GM13977 (cell line): Measurements from ENCODE around the gene COX6B1.

Experiments used
- DNase-seq: peaks from one replicate; pipeline ENCODE4 v3.0.0; 2012; ENCODE audit warnings: low spot score
- in situ Hi-C: fragments of 300-500 bp; cut with MboI; formaldehyde crosslinking; loops from one replicate; pipeline ENCODE4 v1.12.0; 2022; ENCODE audit warnings: low sequenced_read_pairs, low pct_unique_long_range_greater_than_20kb, mixed read lengths, inconsistent platforms; ENCODE audit not compliant: unreplicated experiment
- TF ChIP-seq, protein P1 (sequence below): IDR thresholded peaks from 2 replicates; pipeline ENCODE4 v1.5.1; 2012; ENCODE audit warnings: mild to moderate bottlenecking, control low read depth; ENCODE audit not compliant: insufficient read depth; ENCODE audit errors: extremely low read depth, missing control alignments

COX6B1 gene

DNA sequence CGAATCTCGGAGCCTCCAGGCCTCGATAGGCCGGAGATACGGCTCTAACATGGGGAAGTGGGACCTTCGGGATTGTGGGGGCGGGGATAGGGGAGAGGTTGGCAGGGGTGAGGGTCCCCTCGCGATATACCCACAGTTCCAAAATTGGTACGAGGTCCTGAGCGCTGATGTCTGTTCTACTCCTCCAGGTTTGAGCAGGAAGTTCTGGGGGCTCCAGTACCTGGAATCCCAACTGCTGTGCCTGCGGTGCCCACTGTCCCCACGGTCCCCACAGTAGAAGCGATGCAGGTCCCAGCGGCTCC lies 18.8 kb upstream of the COX6B1 start:
- in situ Hi-C loops: no loop called here
- TF ChIP-seq, protein P1, sequence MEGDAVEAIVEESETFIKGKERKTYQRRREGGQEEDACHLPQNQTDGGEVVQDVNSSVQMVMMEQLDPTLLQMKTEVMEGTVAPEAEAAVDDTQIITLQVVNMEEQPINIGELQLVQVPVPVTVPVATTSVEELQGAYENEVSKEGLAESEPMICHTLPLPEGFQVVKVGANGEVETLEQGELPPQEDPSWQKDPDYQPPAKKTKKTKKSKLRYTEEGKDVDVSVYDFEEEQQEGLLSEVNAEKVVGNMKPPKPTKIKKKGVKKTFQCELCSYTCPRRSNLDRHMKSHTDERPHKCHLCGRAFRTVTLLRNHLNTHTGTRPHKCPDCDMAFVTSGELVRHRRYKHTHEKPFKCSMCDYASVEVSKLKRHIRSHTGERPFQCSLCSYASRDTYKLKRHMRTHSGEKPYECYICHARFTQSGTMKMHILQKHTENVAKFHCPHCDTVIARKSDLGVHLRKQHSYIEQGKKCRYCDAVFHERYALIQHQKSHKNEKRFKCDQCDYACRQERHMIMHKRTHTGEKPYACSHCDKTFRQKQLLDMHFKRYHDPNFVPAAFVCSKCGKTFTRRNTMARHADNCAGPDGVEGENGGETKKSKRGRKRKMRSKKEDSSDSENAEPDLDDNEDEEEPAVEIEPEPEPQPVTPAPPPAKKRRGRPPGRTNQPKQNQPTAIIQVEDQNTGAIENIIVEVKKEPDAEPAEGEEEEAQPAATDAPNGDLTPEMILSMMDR: no peak
- DNase-seq: no peak

DNA sequence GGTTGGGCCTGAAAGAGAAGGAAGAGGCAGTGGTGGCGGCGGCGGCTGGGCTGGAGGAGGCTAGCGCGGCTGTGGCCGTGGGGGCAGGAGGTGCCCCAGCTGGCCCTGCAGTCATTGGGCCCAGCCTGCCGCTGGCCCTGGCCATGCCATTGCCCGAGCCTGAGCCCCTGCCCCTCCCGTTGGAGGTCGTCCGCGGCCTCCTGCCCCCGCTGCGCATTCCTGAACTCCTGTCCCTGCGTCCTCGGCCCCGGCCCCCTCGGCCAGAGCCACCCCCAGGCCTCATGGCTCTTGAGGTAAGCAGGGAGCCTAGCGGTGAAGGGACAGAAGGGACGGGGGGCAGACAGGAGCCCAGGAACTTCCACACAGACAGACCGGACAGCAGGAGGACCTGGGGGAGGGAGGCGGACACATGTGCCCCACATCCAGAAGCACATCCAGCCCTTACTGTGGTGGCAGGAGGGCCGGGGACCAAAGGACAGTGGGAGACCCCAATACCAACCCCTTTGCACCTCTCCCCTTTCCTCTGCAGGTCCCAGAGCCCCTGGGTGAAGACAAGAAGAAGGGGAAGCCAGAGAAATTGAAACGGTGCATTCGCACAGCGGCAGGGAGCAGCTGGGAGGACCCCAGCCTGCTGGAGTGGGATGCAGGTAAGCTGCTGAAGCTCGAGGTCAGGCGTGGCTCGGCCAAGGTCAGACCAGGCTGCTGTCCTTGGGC lies 14.2 kb upstream of the COX6B1 start:
- in situ Hi-C loops: no loop called here
- TF ChIP-seq, protein P1: no peak
- DNase-seq: no peak

DNA sequence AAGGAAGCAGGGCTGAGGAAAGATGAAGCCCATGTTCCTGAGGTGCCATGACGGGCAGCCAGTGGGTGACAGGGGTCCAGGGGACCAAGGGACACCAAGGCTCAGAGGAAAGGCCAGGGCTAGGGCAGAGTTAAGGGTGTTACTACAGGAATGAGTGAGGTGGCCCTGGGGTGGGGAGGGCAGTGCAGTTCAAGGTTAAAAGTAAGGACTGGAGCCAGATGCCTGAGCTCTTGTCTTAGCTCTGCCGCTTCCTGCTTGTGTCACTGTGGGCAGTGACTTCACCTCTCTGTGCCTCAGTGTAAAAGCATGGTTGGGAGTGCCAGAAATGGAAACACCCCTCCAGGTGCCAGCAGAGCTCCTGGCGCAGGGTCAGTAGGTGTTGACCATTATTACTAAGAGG lies 11.5 kb upstream of the COX6B1 start:
- TF ChIP-seq, protein P1: no peak
- in situ Hi-C loops: no loop called here
- no peak for DNase-seq

DNA sequence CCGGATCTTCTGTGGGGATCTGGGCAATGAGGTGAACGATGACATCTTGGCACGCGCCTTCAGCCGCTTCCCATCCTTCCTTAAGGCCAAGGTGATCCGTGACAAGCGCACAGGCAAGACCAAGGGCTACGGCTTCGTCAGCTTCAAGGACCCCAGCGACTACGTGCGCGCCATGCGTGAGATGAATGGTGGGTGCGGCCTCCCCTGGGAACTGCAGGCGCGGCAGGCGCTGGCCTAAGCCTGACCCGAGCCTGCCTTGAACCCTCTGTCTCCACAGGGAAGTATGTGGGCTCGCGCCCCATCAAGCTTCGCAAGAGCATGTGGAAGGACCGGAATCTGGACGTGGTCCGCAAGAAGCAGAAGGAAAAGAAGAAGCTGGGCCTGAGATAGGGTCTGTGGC lies 11.0 kb upstream of the COX6B1 start:
- DNase-seq: no peak
- TF ChIP-seq, protein P1: no peak
- in situ Hi-C loops: no loop called here

DNA sequence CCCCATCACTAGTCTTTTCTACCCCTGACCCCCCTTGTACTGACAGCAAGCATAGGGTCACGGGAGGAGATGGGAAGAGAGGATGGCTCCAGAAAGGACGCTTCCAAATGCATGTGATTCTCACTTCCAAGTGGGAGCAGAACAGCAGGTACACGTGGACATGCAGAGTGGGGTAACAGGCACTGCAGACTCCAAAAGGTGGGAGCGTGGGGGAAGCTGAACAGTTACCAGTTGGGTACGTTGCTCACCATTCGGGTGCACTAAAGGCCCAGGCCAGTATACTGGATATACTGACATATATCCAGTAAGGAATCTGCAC lies 8.8 kb upstream of the COX6B1 start:
- TF ChIP-seq, protein P1: no peak
- no peak for DNase-seq
- in situ Hi-C loops: no loop called here

DNA sequence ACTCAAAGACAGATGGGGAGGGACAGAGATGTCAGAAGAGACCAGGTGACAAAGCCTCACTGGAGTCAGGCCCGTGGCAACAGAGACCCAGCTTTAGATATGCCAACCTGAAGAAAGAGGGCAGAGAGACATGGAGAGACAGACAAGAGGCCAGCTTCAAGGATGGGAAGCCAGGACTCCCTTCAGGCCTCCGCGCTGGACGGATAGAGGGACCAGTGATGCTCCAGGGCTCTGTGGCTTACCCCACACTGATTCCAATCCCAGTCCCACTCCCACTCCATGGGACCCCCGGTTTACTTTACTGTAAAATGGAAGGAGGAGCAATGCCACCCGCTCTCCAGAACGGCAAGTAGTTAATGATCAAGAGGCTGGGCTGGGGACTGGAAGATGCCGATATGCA lies 8.3 kb upstream of the COX6B1 start:
- TF ChIP-seq, protein P1: no peak
- in situ Hi-C loops: no loop called here
- no peak for DNase-seq
